NCI-H1436 treated with DMSO at 0.1 percent for 48 hours (cell line): ENCODE data around the gene FADS3.

ENCODE experiments used
- DNase-seq: peaks from one replicate; lab custom pipeline; 2025; lab: John Stamatoyannopoulos, UW

The FADS3 gene

DNA sequence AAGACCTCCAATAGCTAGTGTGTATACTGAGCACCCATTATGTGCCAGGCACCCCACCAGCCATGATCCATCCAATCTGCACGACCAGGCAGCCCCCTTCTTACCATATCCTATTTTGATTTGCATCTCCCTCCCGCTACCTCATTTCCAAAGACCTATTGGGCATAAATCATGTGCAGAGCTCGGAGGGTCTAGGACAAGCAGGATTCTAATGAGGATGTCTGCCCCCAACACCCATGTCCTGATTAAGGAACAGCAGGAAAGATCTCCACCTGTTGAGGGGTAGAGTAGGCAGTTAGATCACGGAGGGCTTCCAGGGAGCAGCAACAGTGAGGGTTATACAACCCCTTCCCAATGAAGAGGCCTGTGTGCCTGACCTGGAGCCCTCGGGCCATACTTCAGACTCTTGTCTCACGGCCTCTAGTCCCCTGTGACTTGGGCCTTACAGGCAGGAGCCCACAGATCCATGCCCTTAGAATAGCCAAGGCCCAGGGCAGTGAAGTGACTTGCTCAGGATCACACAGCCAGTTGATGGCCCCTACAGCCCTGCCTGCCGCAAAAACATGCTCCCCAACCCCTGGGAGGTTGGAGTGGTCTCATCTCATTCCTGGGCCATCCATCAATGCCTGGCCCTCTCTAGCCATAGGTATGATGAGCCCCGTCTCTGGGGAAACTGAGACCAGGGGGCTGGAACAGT, 22.5 kb upstream of the FADS3 start:
- DNase-seq = no peak

DNA sequence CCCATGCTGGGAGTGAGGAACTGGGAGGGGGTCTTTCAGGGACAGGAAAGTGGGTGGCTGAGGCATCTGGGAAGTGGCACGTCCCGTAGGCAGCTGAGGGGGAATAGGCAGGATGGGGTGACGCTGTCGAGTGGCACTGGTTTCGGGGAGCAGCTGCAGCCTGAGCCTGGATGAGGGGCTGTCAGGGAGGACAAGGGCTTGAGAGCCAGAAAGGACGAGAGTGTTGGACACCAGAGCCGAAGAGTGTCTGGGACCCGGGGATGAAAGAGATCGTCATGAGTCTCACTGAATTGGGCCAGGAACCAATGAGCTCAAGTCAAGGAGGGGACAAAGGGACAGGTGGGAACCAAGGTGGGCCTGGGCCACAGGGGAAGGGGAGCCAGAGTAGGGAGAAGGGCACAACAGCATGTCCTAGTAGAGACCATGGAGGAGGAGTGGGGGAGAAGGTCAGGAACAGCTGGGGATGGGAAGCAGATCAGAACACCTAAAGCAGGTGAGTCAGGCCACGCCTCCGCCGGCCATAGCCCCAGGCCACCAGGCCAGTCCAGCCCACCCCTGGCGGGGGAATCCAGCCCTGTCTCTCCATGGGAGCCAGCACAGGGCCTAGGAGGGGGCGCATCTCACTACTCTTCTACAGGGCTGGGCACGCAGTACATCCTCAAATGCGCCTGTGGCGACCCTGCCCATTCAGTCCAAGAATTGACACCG, 21.8 kb upstream of the FADS3 start:
- no peak for DNase-seq

GRCh38 chr11:61912530-61912898, 21.2 kb upstream of the FADS3 start:
- no peak for DNase-seq

- no peak for DNase-seq
Observed at GRCh38 chr11:61911701-61912529, 20.6 kb upstream of the FADS3 start.

- DNase-seq = no peak
Observed at GRCh38 chr11:61911128-61911700, 19.9 kb upstream of the FADS3 start.

DNA sequence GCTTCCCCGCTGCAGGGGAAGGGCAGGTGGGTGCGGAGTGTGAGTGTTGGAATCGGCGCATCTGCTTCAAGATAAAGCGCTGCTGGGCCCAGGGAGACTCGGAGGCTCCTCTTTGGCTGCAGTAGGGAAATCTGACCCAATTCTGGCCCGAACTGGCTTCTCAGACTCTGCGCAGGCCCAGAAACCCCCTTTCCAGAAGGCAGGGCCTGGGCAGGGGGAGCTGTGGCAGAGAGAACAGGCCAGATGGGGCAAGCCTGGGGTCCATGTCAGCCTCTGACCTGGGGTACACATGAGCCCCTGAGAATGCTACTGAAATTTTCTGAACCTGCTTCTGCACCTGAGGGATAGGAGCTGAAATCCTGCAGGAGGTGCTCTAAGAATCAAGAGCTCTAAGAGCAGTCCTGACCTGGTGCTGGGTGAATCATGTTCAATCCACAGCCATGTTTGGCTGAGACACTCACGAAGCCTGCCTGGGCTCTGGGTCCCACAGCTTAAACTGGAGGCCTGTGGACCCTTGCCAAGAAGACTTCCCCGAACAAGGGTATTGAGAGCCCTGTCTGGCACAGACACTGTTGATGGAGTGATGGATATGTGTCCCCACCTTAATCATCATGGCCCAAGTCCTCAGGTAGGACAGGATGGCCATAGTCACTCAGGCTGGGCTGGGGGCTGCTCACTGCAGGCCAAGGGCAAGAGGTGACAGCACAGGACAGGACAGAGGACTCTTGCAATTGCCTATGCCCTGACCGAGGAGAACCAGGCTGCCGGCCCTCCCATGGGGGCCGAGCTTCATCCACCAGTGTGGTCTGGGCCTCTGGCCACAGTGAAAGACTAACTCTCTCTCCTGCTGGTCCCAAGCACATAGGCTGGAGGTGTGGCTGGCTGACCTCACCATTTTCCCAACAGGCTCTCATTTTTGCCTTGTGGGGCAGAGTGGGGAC, 19.1 kb upstream of the FADS3 start:
- no peak for DNase-seq

GRCh38 chr11:61908730-61909316, 17.5 kb upstream of the FADS3 start:
- no peak for DNase-seq

GRCh38 chr11:61907871-61908729, 16.8 kb upstream of the FADS3 start:
- no peak for DNase-seq

- DNase-seq = no peak
Observed at GRCh38 chr11:61907282-61907681, 15.9 kb upstream of the FADS3 start.

- DNase-seq = no peak
Observed at GRCh38 chr11:61906522-61906909, 15.2 kb upstream of the FADS3 start.

- no peak for DNase-seq
Observed at GRCh38 chr11:61905801-61906521, 14.6 kb upstream of the FADS3 start.

GRCh38 chr11:61905067-61905696, 13.8 kb upstream of the FADS3 start:
- DNase-seq = no peak

GRCh38 chr11:61904539-61905048, 13.2 kb upstream of the FADS3 start:
- DNase-seq = no peak

DNA sequence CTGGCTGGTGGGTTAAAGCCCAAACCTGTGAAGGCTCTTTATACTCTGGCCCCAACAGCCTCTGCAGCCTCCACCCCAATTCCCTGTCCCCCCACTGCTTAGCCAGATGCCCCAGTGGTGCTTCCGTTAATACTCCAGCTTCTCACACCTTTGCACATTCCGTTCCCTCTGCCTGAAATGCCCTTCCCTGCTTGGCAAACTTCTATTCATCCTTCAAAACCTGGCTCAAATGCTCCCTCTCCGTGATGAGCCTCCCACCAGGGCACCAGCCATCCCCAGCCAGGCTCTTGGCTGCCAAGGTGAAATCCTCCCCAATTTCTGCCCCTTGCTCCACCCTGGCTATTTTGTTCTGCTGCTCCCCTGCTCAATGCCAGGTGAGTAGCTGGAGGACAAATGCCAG, 12.5 kb upstream of the FADS3 start:
- DNase-seq = no peak

GRCh38 chr11:61902313-61902712, 11.0 kb upstream of the FADS3 start:
- DNase-seq = no peak

- DNase-seq = no peak
Observed at GRCh38 chr11:61901397-61901796, 10.1 kb upstream of the FADS3 start.

- DNase-seq = no peak
Observed at GRCh38 chr11:61900251-61900650, 8.9 kb upstream of the FADS3 start.

GRCh38 chr11:61899146-61899841, 7.9 kb upstream of the FADS3 start:
- no peak for DNase-seq
